Stimulated activated CD8-positive, alpha-beta memory T cell treated with anti-CD3 and anti-CD28 coated beads, Interleukin-4, amount 100 ng/mL, for 48 hours (primary cell): ENCODE measurements around the gene SOWAHA.
A peak's percentile ranks its signal among the peaks of the same experiment; 100 is the strongest.

Experiments used
- DNase-seq: peaks from one replicate; pipeline ENCODE4 v3.0.0-alpha.2; 2020

Gene SOWAHA

DNA sequence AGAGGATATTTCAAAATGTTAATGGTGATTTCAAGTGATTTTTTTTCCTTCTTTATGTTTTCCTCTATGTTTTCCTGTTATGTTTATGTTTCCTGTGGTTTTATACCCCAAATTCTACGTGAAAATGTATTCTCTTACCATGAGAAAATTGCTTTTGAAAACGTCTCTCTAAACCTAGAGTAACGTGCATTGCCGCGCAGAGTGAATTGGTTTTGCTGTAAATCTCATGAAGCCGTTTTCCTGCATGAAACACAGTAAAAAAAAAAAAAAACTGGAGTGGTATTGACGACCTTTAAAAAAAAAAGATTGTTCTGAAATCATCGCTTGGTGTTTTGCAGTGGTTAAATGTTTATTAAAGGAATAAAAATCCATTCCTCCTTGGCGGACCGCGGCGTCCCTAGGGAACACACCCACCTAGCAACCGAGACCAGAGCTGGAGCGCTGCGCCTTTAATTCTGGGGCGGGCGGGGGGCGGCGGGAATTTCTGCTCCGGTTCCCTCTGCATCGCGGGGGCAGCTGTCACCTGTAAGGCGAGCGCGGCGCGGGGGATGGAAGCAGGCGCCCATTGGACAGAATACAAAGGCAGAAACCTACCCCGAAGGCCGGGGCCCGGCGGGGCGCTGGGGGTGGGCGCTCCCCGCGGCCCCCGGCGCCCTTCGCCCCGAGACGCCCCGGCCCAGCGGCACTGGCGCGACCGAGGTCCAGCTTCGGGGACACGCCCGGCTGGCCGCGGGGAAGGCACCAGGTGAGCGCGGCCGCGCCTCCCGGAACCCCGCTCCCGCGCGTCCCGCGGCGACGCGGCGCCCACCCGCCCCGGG lies at the start of gene SOWAHA:
Gene SOWAHA (plus strand): TSS at position 522 of the 818 bp plus-strand sequence. CDS start 320 bp downstream, outside the sequence.
- DNase-seq, result no peak

DNA sequence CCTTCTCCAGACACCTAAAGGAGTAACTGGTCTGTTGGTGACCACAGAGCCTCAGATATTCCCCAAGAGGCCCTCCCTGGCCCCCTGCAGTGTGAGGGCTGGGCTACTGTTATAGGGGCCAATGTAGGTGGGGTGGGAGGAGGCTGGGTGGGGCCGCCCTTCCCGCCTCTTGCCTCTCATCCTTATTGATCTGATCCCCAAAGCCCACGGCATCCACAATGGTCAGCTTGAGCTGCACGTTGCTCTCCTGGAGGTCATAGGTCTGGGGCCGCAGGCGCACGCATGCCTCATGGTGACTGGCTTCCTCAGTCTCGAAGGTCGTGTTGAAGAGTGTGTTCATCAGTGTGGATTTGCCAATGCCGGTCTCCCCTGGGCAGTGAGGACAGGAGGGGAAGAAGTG lies 49.1 kb upstream of the SOWAHA start:
- no peak for DNase-seq

DNA sequence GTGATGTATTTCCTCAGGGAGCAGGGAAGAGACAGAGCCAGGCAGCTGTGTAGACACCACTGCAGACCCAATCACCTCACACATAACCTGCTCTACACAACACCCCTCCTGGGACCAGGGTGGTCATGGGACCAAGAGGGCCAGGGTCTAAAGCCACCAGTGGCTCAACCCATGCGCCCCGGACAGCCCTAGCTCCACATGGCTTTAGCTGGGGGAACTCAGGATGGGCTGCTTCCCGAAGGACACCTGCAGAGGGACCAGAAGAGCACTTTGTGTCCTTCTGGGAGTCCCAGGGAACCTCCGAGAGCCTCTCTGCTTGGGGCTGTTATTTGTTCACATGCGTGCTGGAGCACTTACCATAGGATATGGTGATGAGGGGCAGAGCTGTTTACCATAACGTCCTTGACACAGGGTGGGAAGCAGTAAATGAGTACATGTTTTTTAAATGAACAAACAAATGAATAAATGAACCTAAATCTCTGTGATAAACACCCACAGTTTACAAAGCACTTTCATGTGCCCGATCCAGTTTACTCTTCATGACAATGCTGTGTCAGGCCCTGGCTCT lies 48.3 kb upstream of the SOWAHA start:
- no peak for DNase-seq

DNA sequence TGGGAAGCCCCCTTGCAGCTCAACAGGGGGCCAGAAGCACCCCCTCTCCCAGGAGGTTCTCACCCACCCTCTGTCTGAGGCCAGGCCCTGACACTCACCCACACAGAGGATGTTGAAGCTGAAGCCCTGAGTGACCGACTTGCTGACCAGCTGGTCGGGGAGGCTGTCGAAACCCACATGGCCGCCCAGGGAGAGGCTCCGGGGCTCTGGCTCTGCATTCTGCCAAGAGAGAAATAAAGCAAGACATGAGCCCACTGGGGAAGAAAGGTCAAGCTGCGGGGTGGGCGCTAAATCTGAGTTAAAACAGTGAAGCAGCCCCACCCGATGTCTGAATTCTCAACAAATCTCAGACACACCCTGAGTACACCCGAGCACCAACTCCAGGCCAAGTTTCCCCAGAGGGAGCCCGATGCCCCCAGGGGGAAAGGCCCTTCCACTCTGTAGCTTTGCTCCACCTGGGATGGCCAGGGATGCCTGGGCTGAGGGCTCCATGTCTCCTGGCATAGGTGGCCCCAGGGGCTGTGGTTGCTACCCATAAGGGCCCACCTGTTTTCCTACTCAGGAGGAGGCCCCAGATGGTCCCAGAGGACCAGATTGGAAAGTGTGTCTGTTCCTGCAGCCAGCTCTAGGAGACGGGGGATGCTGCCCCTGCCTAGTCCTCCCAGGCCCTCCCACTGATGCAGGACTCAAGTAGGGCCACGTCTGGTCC lies 47.6 kb upstream of the SOWAHA start:
- DNase-seq, result no peak

DNA sequence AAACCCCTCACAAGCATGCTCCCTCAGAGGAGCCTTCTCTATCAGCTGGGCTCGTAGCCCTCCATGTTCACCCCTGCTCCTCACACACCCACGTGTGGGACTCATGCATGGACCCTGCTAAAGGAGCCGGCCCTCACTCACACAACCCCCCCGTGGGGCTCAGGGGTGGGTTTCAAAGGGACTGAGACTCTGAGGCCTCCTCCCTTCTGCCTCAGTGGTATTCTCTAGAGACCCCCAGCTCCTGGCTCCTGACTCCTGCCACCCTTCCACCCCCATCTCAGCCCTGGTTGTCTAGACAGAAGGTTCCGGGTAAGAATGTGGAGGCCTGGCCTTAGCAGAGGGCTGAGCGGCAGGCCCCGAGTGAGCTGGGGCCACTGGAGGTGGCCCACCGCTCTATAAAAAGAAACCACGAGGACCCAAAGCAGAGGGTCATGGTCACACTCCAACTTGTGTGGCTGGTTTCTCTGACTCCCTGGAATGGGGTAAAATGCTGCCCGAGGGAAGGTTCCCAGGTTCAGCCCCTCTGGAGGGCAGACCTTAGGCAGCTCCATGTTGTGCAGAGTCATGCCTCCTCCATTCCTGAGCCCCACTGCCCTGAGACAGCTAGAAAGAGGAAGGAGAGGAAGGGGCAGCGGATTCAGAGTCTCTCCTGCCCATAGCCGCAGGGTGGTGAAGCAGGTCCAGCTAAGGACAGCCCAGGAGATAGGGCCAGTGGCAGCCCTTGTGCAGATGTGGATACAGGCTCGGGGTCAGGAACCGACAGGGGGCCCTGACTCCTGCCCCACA lies 46.9 kb upstream of the SOWAHA start:
- DNase-seq, result no peak

DNA sequence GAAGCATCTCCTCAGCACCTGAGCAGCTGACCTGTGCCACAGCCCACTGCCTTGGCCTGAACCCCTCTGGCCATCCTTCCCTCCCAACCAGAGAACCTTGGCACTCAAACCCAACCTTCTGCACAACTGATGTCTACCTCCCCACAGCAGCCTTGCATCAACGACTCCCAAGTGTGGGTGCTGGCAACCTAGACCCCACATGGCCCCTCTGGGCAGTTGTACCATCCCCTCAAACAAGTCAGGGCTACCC lies 46.4 kb upstream of the SOWAHA start:
- DNase-seq, result no peak

DNA sequence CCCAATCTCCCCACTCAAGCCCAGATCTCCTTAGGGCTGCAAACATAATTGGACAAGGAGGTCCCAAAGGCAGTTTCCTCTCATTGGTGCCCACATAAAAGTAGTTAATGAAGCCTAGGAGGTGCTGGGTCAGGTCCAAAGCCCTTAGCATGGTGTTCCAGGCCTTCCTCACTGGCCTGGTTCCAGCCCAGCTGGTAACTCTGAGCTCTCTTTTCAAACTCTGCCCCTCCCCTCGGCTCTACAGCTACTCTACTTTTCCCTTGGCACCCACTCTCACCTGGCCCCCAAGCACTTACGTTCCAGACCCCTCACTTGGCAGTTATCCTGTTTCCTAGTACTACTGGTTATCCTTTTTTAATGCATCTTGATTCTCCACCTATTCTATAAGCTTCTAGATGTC lies 46.0 kb upstream of the SOWAHA start:
- DNase-seq, result no peak

DNA sequence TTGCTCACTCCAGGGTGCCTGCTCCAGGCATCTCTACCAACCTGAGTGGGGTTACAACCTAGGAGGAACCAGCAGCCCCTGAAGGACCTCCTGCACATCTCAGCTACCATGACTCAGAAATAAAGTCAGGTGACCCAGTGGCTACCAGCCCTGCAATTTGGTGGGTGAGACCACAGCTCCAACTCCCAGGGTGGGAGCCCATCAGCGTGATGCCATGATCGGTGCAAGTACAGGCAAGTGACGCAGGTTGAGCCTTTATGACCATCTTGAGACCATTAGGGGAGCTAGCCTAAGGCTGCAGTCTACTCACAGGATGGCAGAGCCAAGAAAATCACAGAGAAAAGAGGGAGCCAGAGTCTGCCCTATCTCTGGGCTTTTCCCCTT lies 44.6 kb upstream of the SOWAHA start:
- DNase-seq, result no peak

DNA sequence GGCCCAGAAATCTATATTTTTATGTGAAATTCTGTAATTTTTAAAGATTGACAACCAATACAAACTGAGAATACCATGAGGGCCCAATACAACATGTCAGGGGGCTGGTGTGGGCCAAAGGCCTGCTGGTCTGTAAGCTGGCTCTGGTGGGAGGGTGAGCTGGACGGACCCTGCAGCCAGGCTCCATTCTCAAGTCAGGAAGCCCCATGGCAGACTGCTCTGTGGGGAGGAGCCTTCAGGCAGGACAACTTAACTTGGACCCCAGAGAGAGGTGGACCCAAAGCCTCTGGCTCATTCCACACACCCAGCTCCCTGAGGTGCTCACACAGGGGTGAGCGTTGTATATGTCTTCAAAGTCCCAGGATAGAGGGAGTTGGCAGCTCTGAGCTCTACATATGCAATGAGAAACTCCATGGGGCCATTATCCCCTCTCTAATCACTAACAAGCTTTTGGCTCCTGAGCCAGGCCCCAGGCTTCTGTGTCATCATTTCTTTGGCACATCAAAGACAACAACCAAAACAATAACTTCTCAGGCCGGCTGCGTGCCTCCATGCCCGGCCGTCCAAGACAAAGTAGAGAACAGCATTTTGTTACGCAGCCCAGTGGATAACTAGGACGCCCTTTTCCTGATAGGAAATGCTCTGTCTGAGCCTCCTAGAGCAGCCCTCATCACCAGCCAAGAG lies 42.5 kb upstream of the SOWAHA start:
- DNase-seq, result no peak

DNA sequence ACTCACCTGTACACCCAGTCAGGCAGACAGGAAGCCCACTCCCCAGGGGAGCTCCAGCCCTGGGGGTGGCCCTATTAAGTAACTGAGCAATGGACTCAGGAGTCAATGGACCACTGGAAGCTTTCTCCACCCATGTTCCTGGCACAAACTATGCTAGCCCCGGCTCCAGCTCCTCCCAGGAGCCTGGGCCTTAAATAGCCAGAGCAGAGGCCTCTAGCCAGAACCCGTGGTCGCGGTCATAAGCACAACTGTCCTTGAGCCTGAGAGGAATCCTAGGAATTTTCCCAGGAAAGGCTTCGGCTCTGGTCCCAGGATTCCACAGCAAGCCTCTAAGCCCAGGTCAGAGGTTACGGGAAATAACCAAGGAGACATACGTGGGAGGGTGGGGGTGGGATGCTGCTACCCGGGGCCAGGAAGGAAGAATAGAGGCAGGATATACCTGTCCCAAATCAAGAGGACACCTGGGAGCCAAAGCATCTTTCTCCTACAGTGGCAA lies 41.6 kb upstream of the SOWAHA start:
- no peak for DNase-seq

DNA sequence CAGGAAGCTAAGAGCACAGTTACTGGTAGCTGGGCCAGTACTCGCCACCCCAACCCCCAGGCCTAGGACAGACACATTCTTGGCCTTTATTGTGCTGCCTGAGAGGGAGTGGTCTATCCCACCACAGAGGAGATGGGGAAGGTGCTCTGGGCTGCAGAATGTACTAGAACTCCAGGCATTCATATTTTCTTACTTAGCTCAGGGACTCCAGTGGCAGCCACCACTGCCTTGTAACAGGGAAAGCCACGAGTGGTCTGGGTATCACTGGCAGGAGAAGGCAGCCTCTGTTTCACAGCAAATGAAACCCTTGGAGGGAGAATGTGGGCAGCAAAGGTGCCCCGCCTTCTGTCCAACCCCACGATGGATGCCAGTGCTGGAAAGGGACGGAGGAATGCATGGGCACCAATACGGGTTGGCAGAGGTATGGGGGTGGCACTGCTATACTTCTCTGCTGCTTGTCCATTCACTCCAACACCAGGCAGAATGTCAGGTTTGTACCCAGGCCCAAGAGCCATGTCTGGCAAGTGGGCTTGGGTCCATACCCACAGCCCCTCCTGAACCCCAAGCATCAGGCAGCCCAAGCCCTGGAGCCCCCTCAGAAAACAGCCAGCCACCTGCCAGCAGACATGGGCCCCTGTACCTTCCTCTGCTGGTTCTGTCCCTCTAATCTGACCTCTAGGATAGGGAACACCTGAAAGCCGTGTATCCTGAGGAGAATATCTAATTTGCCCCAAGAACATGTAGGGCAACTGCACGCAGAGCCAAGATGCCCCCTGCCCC lies 40.6 kb upstream of the SOWAHA start:
- DNase-seq, result no peak

DNA sequence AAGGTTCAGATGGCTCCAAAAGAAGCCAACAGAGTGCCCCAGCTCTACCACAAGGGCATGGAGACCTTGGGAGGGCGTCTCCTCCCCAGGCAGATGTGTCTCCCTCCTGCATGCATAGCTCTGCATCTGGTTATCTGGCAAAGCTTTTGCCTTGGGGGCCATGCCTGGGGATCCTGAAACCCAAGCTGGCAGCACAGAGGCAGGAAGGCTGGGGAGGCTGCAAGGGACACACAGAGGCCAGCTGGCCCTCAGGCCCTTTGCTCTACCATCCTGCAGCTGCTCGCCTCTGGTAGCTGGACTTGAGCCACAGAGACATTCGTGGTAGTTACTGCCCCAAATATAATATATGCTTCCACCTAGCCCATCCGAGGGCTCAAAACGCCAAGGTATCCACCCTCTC lies 40.0 kb upstream of the SOWAHA start:
- no peak for DNase-seq

DNA sequence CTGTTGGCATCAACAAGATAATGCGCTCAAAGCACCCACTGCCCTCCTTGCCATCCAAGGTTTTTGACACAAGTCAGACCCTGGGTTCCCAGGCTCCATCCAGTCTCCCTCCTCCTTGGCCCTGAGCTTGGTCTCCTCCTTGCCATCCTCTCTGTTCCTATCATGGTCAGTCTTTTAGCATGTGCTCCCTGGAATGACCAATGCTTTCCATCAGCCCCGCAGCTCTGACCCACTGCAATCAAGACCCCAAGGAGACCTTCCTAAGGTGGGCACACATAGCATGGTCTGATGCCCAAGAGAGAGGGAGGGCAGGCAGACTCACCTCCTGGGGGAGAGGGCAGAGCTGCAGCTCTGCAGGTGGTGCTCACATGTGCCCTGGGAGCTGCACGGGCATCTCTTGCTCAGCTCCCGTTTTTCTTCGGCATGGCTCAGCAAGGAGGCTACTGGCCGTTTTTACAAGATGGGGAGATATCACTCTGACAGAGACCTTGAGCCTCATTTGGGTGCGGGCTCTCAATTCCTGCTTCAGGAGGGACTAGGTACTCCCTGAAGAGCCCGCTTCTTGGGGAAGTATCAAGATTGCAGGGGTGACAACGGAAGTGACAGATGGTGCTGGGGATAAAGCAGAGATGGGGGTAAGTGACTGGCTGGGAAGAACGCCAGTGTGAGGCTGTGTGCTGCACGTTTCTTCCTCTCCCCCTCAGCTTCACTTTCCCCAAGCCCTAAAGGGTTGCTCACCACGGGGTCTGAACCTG lies 39.3 kb upstream of the SOWAHA start:
- DNase-seq, result no peak

DNA sequence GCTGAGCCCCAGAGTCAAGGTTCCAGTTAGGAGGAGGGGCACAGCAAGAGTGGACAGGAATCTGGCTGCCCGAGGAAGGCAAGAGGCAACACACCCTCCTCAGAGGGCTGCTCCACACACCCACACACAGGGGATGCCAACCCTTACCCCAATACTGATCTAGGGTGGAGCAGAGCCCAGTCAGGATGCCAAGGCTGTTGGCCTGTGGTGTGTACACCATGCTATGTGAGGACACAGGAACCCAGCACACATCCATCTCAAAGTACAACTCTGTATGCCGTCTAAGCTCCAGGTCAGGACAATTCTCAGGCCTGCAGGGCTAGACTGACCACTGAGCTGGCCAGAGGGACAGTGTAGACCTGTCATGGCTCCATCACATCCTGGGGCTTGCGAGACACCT lies 38.7 kb upstream of the SOWAHA start:
- DNase-seq, result no peak

DNA sequence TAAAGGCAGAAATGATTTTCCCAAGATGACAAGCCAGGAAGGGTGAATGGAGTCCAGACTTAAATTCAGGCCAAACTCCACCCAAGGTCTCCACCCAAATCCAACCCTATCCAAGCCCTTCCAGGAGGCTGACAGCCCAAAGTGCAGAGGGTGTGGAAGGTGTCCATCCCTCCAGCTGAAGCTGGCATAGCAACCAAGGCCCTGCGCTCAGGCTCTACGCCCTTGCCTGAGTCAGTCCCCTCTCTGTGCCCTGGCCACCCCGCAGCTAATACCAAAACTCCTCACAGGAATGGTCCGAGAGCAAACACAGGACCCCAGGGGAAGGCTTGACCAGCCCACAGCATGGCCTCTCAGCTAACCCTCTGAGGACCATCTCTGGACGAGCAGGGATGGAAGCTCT lies 38.2 kb upstream of the SOWAHA start:
- DNase-seq, result no peak

DNA sequence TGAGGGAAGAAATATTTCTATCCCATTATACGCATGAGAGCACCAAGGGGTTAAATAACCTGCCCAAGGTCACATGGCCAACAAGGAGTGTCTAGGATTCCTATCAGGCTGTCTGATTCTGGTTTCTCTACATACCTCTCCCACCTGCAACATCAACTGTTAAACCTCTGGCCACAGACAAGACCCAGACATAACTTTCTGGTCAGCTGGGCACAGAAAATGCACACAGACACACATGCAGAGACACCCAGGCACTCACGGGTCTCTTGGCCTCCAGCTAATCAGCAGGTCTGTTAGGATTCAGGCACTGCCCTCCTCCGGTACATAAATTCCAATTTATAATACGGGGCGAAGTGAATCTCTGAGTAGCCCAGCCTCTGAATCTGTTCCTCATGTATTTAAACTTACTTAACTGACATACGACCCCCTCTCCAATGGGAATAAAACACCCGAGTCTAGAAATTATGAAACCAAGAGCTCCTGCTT lies 37.6 kb upstream of the SOWAHA start:
- no peak for DNase-seq

DNA sequence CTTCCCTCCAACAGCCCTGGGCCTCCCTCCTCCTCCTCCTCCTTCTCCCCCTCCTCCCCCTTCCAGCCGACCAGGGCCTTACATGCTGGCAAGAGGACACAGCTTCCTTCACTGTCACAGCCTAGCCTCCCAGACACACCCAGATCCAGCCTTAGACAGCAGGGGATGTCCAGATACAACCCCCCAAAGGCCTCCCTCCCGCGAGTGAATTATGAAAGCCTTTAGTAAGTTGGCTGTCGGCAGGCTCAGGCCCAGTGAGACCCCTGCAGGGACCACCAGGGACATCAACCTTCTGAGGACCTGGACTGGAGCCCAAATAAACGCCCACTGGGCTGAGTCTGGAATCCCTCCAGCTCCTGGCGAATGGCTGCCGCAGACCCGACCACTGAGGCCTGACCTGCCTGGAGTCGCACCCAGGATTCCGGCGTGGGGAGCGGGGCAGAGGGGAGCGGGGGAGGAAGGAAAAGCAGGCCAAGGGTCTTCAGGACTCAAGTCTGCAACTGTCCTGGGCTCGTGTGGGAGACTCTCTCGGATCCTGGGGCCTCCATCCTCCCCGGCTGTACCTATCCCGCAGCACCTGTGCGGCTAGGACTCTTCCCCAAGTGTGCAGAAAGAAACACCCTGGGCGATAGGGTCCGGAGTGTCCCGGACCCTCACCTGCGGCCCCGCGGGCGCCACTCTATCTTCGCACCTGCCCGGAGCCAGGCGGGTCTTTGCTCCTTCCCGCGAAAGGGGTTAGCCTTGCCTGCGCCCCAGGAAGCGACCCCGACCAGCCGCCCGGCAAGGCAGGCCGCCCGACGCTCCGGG lies 36.8 kb upstream of the SOWAHA start:
- no peak for DNase-seq

DNA sequence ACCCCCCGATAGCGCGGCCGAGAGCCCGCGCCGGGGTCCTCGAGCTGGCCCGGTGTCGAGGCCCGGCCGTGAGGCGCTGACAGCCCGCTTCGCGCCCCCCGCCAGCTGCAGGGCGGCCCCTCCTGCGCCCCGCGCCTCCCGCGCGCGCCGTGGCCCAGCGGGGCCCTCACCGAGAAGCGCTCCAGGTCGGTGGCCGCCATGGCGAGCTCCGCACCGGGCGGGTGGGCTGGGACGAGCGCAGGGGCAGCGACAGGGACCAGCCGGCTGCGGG lies 36.2 kb upstream of the SOWAHA start:
- no peak for DNase-seq

DNA sequence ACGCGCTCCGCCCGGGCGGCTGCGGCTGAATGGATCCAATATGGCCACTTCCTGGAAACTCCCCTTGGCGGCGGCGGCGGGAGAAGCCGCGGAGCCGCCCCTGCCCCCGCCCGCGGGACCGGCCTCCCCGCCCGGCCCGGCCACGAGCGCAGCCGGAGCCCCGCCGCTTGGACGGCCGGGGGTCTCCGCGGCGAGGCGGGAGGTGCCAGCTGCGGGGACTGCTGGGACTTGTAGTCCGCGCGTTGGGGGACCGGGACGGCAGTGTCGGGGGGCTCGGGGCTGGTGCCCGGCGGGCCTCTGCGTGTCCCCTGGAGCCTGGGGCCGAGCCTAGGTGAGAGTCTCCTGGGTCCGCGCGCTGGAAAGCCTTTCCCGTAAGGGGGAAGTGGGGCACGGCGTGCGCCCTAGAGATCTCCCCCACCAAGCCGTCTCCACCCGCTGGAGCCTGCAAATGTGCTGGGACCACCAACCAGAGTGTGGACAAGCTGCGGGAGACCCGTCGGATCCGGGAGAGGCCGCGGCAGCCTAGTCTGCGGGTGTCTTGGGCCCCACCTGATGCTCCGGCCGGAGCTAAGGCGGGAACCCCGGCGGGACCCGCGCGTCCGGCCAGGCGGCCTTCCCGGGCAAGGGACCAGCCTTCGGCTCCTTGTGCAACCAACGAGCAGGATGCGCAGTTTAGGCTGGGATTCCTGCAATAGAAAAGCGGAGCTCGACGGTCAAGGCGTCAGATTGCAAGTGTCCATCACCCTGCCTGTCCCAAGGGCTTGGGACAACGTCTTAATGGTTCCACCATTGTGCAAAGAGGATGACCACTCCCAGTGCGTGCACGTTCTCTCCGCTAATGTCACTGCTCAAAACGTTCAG lies 35.7 kb upstream of the SOWAHA start, which contains the start of gene SEPTIN8:
Gene SEPTIN8 (minus strand): TSS at position 31 of the 861 bp plus-strand sequence. CDS start 102 bp downstream, outside the sequence.
- DNase-seq, result peak; percentile 55
